CD14-positive monocyte (primary cell): ENCODE data around the gene RANBP17. TPM values are rescaled to one million over a fixed set of nuclear protein-coding genes. Genes with fewer than 3 reads are reported as not detected.

Source experiments
- DNase-seq, 3 donors: peaks; one replicate each; pipeline ENCODE4 v3.0.0-alpha.2; 2011 to 2022
- H2AFZ ChIP-seq: 2 replicates; pipeline ENCODE4 v1.6.0; 2012; ENCODE audit warnings: mild to moderate bottlenecking, low read depth, low read length, inconsistent platforms; ENCODE audit not compliant: insufficient read depth, poor library complexity, severe bottlenecking
- H3K27ac ChIP-seq, 2 donors: 1 replicate in 1 of 2; 2 replicates in 1 of 2; pipeline ENCODE4 v1.5.1; 2012 to 2013; ENCODE audit warnings: low read length in 2 of 2, control low read depth in 1 of 2, inconsistent platforms in 1 of 2, low read depth in 1 of 2, mild to moderate bottlenecking in 1 of 2
- H3K27me3 ChIP-seq, 2 donors: one replicate each; pipeline versions ENCODE4 v1.6.0 to v1.6.1; 2011 to 2013; ENCODE audit warnings: low read length in 2 of 2; ENCODE audit not compliant: control insufficient read depth in 2 of 2, insufficient read depth in 2 of 2
- H3K36me3 ChIP-seq, 2 donors: replicated peaks in 1 of 2; 1 replicate in 1 of 2; 2 replicates in 1 of 2; pipeline versions ENCODE4 v1.5.1 to v1.6.1; 2012 to 2013; ENCODE audit warnings: low read length in 2 of 2, control low read depth in 1 of 2, inconsistent platforms in 1 of 2, mild to moderate bottlenecking in 1 of 2; ENCODE audit not compliant: insufficient read depth in 2 of 2, control insufficient read depth in 1 of 2
- H3K4me1 ChIP-seq, 2 donors: 1 replicate in 1 of 2; 2 replicates in 1 of 2; pipeline versions ENCODE4 v1.5.1 to v1.6.1; 2012 to 2013; ENCODE audit warnings: low read length in 2 of 2, control low read depth in 1 of 2, inconsistent platforms in 1 of 2, mild to moderate bottlenecking in 1 of 2, moderate library complexity in 1 of 2; ENCODE audit not compliant: insufficient read depth in 2 of 2, control insufficient read depth in 1 of 2
- H3K4me2 ChIP-seq: replicated peaks from 2 replicates; pipeline ENCODE3; 2012; ENCODE audit warnings: low read length, moderate library complexity, mild to moderate bottlenecking; ENCODE audit not compliant: poor library complexity, severe bottlenecking; ENCODE audit errors: extremely low read depth
- H3K4me3 ChIP-seq, 3 experiments: fragments of 200-600 bp in 1 of 3; sonication (generic) in 1 of 3; replicated peaks in 1 of 3; 1 replicate in 2 of 3; 2 replicates in 1 of 3; pipeline ENCODE4 v1.5.1; 2011 to 2013; ENCODE audit warnings: low read length in 3 of 3, mild to moderate bottlenecking in 3 of 3, control low read depth in 2 of 3, low read depth in 2 of 3, inconsistent platforms in 1 of 3, moderate library complexity in 1 of 3
- H3K79me2 ChIP-seq: 2 replicates; pipeline ENCODE4 v1.6.0; 2012; ENCODE audit warnings: mild to moderate bottlenecking, control low read depth, inconsistent platforms, low read length, moderate library complexity; ENCODE audit not compliant: insufficient read depth
- H3K9ac ChIP-seq: 2 replicates; pipeline ENCODE4 v1.6.0; 2017; ENCODE audit warnings: low read length, mild to moderate bottlenecking; ENCODE audit not compliant: insufficient read depth, poor library complexity, severe bottlenecking
- H3K9me3 ChIP-seq, 2 donors: replicated peaks in 1 of 2; 1 replicate in 1 of 2; 2 replicates in 1 of 2; pipeline versions ENCODE4 v1.5.1 to v1.6.1; 2012 to 2013; ENCODE audit warnings: low read length in 2 of 2, control low read depth in 1 of 2; ENCODE audit not compliant: control insufficient read depth in 1 of 2, insufficient read depth in 1 of 2
- H4K20me1 ChIP-seq: 2 replicates; pipeline ENCODE4 v1.6.0; 2012; ENCODE audit warnings: mild to moderate bottlenecking, low read length, control low read depth, moderate library complexity; ENCODE audit not compliant: insufficient read depth
- H3K27ac Mint-ChIP-seq, 7 donors: one replicate each; pipeline ENCODE4 v1.8.0; 2020; ENCODE audit warnings: mild to moderate bottlenecking in 7 of 7, mixed read lengths in 7 of 7, moderate library complexity in 6 of 7, inconsistent platforms in 2 of 7
- H3K27me3 Mint-ChIP-seq, 3 donors: one replicate each; pipeline ENCODE4 v1.8.0; 2021 to 2022; ENCODE audit warnings: low read depth in 3 of 3, mild to moderate bottlenecking in 3 of 3, mixed read lengths in 3 of 3, moderate library complexity in 3 of 3, inconsistent platforms in 1 of 3
- H3K36me3 Mint-ChIP-seq, 2 donors: one replicate each; pipeline ENCODE4 v1.8.0; 2020; ENCODE audit warnings: mixed read lengths in 2 of 2, inconsistent platforms in 1 of 2, mild to moderate bottlenecking in 1 of 2
- H3K4me1 Mint-ChIP-seq: one replicate; pipeline ENCODE4 v1.8.0; 2020; ENCODE audit warnings: mild to moderate bottlenecking, mixed read lengths
- H3K4me3 Mint-ChIP-seq, 2 donors: one replicate each; pipeline ENCODE4 v1.8.0; 2020; ENCODE audit warnings: mild to moderate bottlenecking in 2 of 2, mixed read lengths in 2 of 2, moderate library complexity in 1 of 2
- H3K9me3 Mint-ChIP-seq, 7 donors: one replicate each; pipeline ENCODE4 v1.8.0; 2020 to 2022; ENCODE audit warnings: mixed read lengths in 7 of 7, mild to moderate bottlenecking in 6 of 7, moderate library complexity in 6 of 7, inconsistent platforms in 2 of 7
- CTCF ChIP-seq: fragments of 200-600 bp; IDR thresholded peaks from one replicate; pipeline ENCODE4 v1.8.0; 2022; ENCODE audit warnings: antibody characterized with exemption, mild to moderate bottlenecking
- intact Hi-C, 2 donors: fragments of 100-400 bp; cut with micrococcal nuclease; formaldehyde crosslinking; loops; one replicate each; pipeline versions ENCODE4 v1.15.0 to v1.15.1; 2023
- polyA plus RNA-seq, 3 donors: library from polyadenylated mRNA; depleted of rRNA in 1 of 3; unstranded in 2 of 3; stranded (reverse) in 1 of 3; fragments of 300-500 nt in 2 of 3; fragments of >200 nt in 1 of 3; fragmentation: Illumina TruSeq in 2 of 3; gene quantifications; 1 replicate in 2 of 3; 2 replicates in 1 of 3; pipeline ENCODE4 v1.2.3, GENCODE V29; 2012 to 2021

Gene RANBP17
- polyA plus RNA-seq, 3 donors = 0.07 to 0.13 TPM; not detected in 1

GRCh38 chr5:171139227-171139626, 277.4 kb downstream of the RANBP17 start:
- Histone ChIP-seq H3K4me3 (no peak overlapping the region), H2AFZ (no peak overlapping the region), H3K9ac (no peak overlapping the region), H4K20me1 (no peaks in the 10 kb centered on the region), H3K27ac (no peak overlapping the region), H3K36me3 (no peaks in the 10 kb centered on the region), H3K4me1 (no peaks in the 10 kb centered on the region), H3K79me2 (no peaks in the 10 kb centered on the region), H3K4me2 (no peak overlapping the region), H3K27me3 (no peaks in the 10 kb centered on the region), H3K9me3 (no peaks in the 10 kb centered on the region)
- Mint-ChIP-seq H3K27me3 (peaks cover 0 to 3% (median 0%) of the 10 kb centered on the region in 3 donors), H3K9me3 (peaks cover 0 to 2% (median 0%) of the 10 kb centered on the region in 7 donors), H3K27ac (no peak overlapping the region), H3K4me1 (no peaks in the 10 kb centered on the region), H3K4me3 (no peak overlapping the region), H3K36me3 (no peaks in the 10 kb centered on the region)
- DNase-seq = no peak
- TF ChIP-seq CTCF = no peak
- intact Hi-C loops = no loop called here

GRCh38 chr5:171142617-171143016, 280.8 kb downstream of the RANBP17 start:
- no peak for DNase-seq
- intact Hi-C loops = no loop called here
- H3K79me2 ChIP-seq = no peaks in the 10 kb centered on the region

More at GRCh38 chr5:171142617-171143016, 280.8 kb downstream of the RANBP17 start:
- H3K4me2 ChIP-seq = no peak overlapping the region
- Mint-ChIP-seq H3K27me3 (no peaks in the 10 kb centered on the region), H3K27ac (no peak overlapping the region), H3K36me3 (no peaks in the 10 kb centered on the region), H3K4me1 (no peaks in the 10 kb centered on the region), H3K4me3 (no peak overlapping the region), H3K9me3 (peaks cover 0 to 2% (median 0%) of the 10 kb centered on the region in 7 donors)
- H2AFZ ChIP-seq = no peak overlapping the region
- no peaks in the 10 kb centered on the region for H3K4me1 ChIP-seq
- no peak overlapping the region for H3K4me3 ChIP-seq
- H3K27ac ChIP-seq = no peak overlapping the region
- no peaks in the 10 kb centered on the region for H3K36me3 ChIP-seq
- H3K27me3 ChIP-seq = no peaks in the 10 kb centered on the region
- no peaks in the 10 kb centered on the region for H3K9me3 ChIP-seq
- no peak for TF ChIP-seq CTCF
- H4K20me1 ChIP-seq = no peaks in the 10 kb centered on the region
- no peak overlapping the region for H3K9ac ChIP-seq
